ENCODE data around the gene AXIN1.
A peak's percentile ranks its signal among the peaks of the same experiment; 100 is the strongest.

AXIN1 gene

GRCh38 chr16:373020-373598 is 20.6 kb upstream of the AXIN1 start:
- Histone ChIP-seq H3K9me3 (ENCODE audit: low read length) (no peaks in the 10 kb centered on the region), H3K27ac (ENCODE audit: low read depth, low read length) (no peak overlapping the region), H3K36me3 (ENCODE audit: insufficient read depth, low read length) (peaks cover 35% of the 10 kb centered on the region), H3K4me1 (ENCODE audit: insufficient read depth, low read length) (peaks cover 15% of the 10 kb centered on the region), H3K9ac (ENCODE audit: low read length) (no peak overlapping the region), H3K4me3 (ENCODE audit: low read depth in 1 of 2, low read length in 2 of 2) (no peak overlapping the region), H3K27me3 (ENCODE audit: control insufficient read depth in 1 of 2, insufficient read depth in 2 of 2, low read length in 2 of 2) (no peaks in the 10 kb centered on the region)

DNA sequence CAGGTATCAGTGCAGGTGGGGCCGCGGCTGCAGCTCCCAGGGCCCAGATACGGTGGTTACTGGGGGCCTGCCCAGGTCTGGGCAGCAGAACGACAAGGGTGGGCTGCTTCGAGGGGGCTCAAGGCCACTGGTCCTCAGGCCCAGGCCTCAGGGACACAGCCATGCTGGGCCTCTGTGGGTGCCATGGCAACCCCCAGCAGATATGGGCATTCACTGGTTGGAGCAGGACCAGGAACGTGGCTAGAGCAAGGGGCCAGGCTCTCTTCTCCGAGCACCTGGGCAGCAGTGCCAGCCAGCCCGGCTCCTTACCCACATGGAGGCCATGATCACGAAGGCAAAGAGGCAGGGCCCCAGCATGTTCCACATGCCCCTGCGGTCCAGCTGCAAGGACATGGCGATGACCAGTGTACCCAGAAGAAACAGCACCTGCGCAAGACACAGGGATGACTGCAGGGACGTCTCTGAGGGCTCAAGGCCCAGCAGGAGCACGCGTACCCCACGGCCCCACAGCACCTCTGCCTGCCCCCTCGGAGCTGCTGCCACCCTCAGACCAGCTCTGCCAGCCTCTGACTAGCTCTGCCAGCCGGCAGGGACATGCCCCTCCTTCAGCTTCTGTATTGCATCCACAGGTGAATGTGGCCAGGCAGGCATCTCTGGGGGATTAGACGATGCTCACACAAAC is 19.9 kb upstream of the AXIN1 start:
- H3K4me1 ChIP-seq (ENCODE audit: insufficient read depth, low read length), result peaks cover 15% of the 10 kb centered on the region
- no peak overlapping the region for H3K9ac ChIP-seq (ENCODE audit: low read length)
- no peak overlapping the region for H3K27ac ChIP-seq (ENCODE audit: low read depth, low read length)
- H3K27me3 ChIP-seq (ENCODE audit: control insufficient read depth in 1 of 2, insufficient read depth in 2 of 2, low read length in 2 of 2), result no peaks in the 10 kb centered on the region
- H3K36me3 ChIP-seq (ENCODE audit: insufficient read depth, low read length), result peaks cover 42% of the 10 kb centered on the region
- H3K4me3 ChIP-seq (ENCODE audit: low read depth in 1 of 2, low read length in 2 of 2), result no peak overlapping the region
- no peaks in the 10 kb centered on the region for H3K9me3 ChIP-seq (ENCODE audit: low read length)

- Histone ChIP-seq H3K27me3 (ENCODE audit: control insufficient read depth in 1 of 2, insufficient read depth in 2 of 2, low read length in 2 of 2) (no peaks in the 10 kb centered on the region), H3K36me3 (ENCODE audit: insufficient read depth, low read length) (peaks cover 46% of the 10 kb centered on the region), H3K4me1 (ENCODE audit: insufficient read depth, low read length) (peaks cover 15% of the 10 kb centered on the region), H3K9me3 (ENCODE audit: low read length) (no peaks in the 10 kb centered on the region), H3K4me3 (ENCODE audit: low read depth in 1 of 2, low read length in 2 of 2) (no peak overlapping the region), H3K27ac (ENCODE audit: low read depth, low read length) (no peak overlapping the region), H3K9ac (ENCODE audit: low read length) (no peak overlapping the region)
Measured at GRCh38 chr16:371515-372301, 19.2 kb upstream of the AXIN1 start.

GRCh38 chr16:370979-371514 is 18.5 kb upstream of the AXIN1 start:
- Histone ChIP-seq H3K27me3 (ENCODE audit: control insufficient read depth in 1 of 2, insufficient read depth in 2 of 2, low read length in 2 of 2) (no peaks in the 10 kb centered on the region), H3K36me3 (ENCODE audit: insufficient read depth, low read length) (peaks cover 44% of the 10 kb centered on the region), H3K4me3 (ENCODE audit: low read depth in 1 of 2, low read length in 2 of 2) (peak overlapping the region in 1 of 2 donors; percentile 35), H3K9ac (ENCODE audit: low read length) (no peak overlapping the region), H3K4me1 (ENCODE audit: insufficient read depth, low read length) (peaks cover 15% of the 10 kb centered on the region), H3K27ac (ENCODE audit: low read depth, low read length) (peak overlapping the region; percentile 50), H3K9me3 (ENCODE audit: low read length) (no peaks in the 10 kb centered on the region)

- peaks cover 15% of the 10 kb centered on the region for H3K4me1 ChIP-seq (ENCODE audit: insufficient read depth, low read length)
- peak within 1 kb of the TSS; percentile 50 for H3K27ac ChIP-seq (ENCODE audit: low read depth, low read length)
- no peaks in the 10 kb centered on the region for H3K9me3 ChIP-seq (ENCODE audit: low read length)
- H3K4me3 ChIP-seq (ENCODE audit: low read depth in 1 of 2, low read length in 2 of 2), result peak within 1 kb of the TSS in 1 of 2 donors; percentile 52
- no peaks in the 10 kb centered on the region for H3K27me3 ChIP-seq (ENCODE audit: control insufficient read depth in 1 of 2, insufficient read depth in 2 of 2, low read length in 2 of 2)
- no peak within 1 kb of the TSS for H3K9ac ChIP-seq (ENCODE audit: low read length)
- H3K36me3 ChIP-seq (ENCODE audit: insufficient read depth, low read length), result peaks cover 42% of the 10 kb centered on the region
Measured at GRCh38 chr16:370443-370842, 17.9 kb upstream of the AXIN1 start, which contains the start of gene MRPL28. Gene MRPL28, minus strand, starts transcription at chr16:370538. Its CDS starts 320 bp downstream, at chr16:370218.

DNA sequence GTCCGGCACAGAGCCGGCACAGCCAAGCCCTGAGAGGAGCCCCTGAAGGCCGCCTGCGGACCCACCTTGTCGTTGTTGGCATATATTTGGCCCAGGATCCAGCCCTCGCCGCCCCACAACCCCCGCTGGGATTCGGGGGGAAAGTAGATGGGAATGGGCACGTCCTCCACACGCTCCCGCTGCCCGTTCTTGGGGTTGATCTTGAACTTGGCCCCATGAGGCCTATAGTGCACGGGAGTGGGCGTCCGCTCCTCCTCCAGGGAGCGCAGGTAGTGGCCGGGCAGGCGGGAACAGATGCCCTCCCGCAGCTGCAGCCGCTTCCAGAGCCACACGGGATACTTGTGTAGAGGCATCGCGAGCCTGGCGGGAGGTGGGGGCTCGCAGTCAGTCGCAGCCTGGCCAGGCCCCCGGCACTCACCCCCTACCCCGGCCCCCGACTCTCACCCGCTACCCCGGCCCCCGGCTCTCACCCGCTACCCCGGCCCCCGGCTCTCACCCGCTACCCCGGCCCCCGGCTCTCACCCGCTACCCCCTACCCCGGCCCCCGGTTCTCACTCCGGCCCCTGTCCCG is 17.4 kb upstream of the AXIN1 start:
- Histone ChIP-seq H3K4me3 (ENCODE audit: low read depth in 1 of 2, low read length in 2 of 2) (peak overlapping the region in 1 of 2 donors; percentile 52), H3K27ac (ENCODE audit: low read depth, low read length) (no peak overlapping the region), H3K36me3 (ENCODE audit: insufficient read depth, low read length) (peaks cover 41% of the 10 kb centered on the region), H3K4me1 (ENCODE audit: insufficient read depth, low read length) (peaks cover 15% of the 10 kb centered on the region), H3K9me3 (ENCODE audit: low read length) (no peaks in the 10 kb centered on the region), H3K27me3 (ENCODE audit: control insufficient read depth in 1 of 2, insufficient read depth in 2 of 2, low read length in 2 of 2) (no peaks in the 10 kb centered on the region), H3K9ac (ENCODE audit: low read length) (no peak overlapping the region)

GRCh38 chr16:369275-369865 is 16.8 kb upstream of the AXIN1 start:
- no peak overlapping the region for H3K27ac ChIP-seq (ENCODE audit: low read depth, low read length)
- peaks cover 0 to 5% of the 10 kb centered on the region in 2 donors for H3K27me3 ChIP-seq (ENCODE audit: control insufficient read depth in 1 of 2, insufficient read depth in 2 of 2, low read length in 2 of 2)
- peaks cover 36% of the 10 kb centered on the region for H3K36me3 ChIP-seq (ENCODE audit: insufficient read depth, low read length)
- peaks cover 15% of the 10 kb centered on the region for H3K4me1 ChIP-seq (ENCODE audit: insufficient read depth, low read length)
- H3K9me3 ChIP-seq (ENCODE audit: low read length), result no peaks in the 10 kb centered on the region
- H3K4me3 ChIP-seq (ENCODE audit: low read depth in 1 of 2, low read length in 2 of 2), result peak overlapping the region in 1 of 2 donors; percentile 52
- H3K9ac ChIP-seq (ENCODE audit: low read length), result no peak overlapping the region

DNA sequence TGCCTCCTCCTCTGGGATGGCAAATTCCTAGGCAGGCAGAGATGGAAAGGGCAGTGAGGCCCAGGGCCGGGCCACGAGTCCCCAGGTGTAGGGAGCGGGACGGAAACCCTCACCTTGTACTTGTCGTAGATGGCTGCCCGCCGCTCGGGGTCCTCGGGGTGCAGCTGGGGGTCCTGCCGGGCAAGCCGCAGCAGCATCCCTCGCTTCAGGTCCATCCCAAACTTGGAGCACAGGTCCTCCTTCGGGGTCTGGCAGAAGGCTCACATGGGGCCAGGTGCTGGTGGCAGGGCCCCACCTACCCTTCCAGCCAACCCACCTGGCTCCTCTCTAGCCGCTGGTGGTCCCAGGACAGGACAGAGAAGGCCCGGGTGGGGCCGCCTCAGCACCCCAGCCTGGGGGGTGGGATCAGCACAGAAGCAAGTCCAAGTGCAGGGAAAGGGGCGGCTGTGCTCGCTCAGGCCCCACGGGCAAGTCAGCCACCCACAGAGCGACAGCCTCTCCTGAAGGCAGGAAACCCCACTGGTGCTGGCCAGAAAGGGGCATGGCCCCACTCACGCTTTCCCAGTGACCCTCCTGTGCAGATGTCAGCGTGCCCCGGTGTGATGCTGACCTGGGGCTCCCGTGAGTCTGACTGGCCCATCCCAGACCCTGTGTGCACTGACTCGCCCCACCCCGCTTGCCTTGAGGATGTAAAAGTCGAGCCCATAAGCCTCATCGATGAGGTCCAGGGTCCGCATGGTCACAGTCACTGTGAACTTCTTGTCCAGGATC is 16.1 kb upstream of the AXIN1 start:
- H3K9ac ChIP-seq (ENCODE audit: low read length), result no peak overlapping the region
- no peaks in the 10 kb centered on the region for H3K9me3 ChIP-seq (ENCODE audit: low read length)
- no peak overlapping the region for H3K4me3 ChIP-seq (ENCODE audit: low read depth in 1 of 2, low read length in 2 of 2)
- peaks cover 35% of the 10 kb centered on the region for H3K36me3 ChIP-seq (ENCODE audit: insufficient read depth, low read length)
- H3K4me1 ChIP-seq (ENCODE audit: insufficient read depth, low read length), result peaks cover 15% of the 10 kb centered on the region
- H3K27me3 ChIP-seq (ENCODE audit: control insufficient read depth in 1 of 2, insufficient read depth in 2 of 2, low read length in 2 of 2), result peaks cover 0 to 10% of the 10 kb centered on the region in 2 donors
- H3K27ac ChIP-seq (ENCODE audit: low read depth, low read length), result no peak overlapping the region

GRCh38 chr16:367333-367903 is 14.9 kb upstream of the AXIN1 start:
- peaks cover 35% of the 10 kb centered on the region for H3K36me3 ChIP-seq (ENCODE audit: insufficient read depth, low read length)
- H3K27ac ChIP-seq (ENCODE audit: low read depth, low read length), result no peak overlapping the region
- peaks cover 15% of the 10 kb centered on the region for H3K4me1 ChIP-seq (ENCODE audit: insufficient read depth, low read length)
- peaks cover 0 to 17% of the 10 kb centered on the region in 2 donors for H3K27me3 ChIP-seq (ENCODE audit: control insufficient read depth in 1 of 2, insufficient read depth in 2 of 2, low read length in 2 of 2)
- H3K9ac ChIP-seq (ENCODE audit: low read length), result no peak overlapping the region
- H3K9me3 ChIP-seq (ENCODE audit: low read length), result no peaks in the 10 kb centered on the region
- no peak overlapping the region for H3K4me3 ChIP-seq (ENCODE audit: low read depth in 1 of 2, low read length in 2 of 2)

- H3K27ac ChIP-seq (ENCODE audit: low read depth, low read length), result no peak overlapping the region
- H3K9me3 ChIP-seq (ENCODE audit: low read length), result no peaks in the 10 kb centered on the region
- H3K9ac ChIP-seq (ENCODE audit: low read length), result no peak overlapping the region
- peaks cover 25% of the 10 kb centered on the region for H3K36me3 ChIP-seq (ENCODE audit: insufficient read depth, low read length)
- H3K4me3 ChIP-seq (ENCODE audit: low read depth in 1 of 2, low read length in 2 of 2), result no peak overlapping the region
- peaks cover 15% of the 10 kb centered on the region for H3K4me1 ChIP-seq (ENCODE audit: insufficient read depth, low read length)
- H3K27me3 ChIP-seq (ENCODE audit: control insufficient read depth in 1 of 2, insufficient read depth in 2 of 2, low read length in 2 of 2), result peaks cover 0 to 17% of the 10 kb centered on the region in 2 donors
Measured at GRCh38 chr16:366476-366875, 14.0 kb upstream of the AXIN1 start.
